DOHH2 (cell line): ENCODE measurements around the gene LILRA5.

ENCODE experiments used
- EZH2phosphoT487 ChIP-seq: fragments of 200-600 bp; sonication (generic); IDR thresholded peaks from 2 replicates; pipeline ENCODE4 v1.6.1; 2017; ENCODE audit warnings: borderline replicate concordance, mild to moderate bottlenecking, antibody characterized with exemption, low read length, moderate library complexity, mixed read lengths
- TF ChIP-seq, protein P1 (sequence below): fragments of 200-600 bp; sonication (generic); IDR thresholded peaks from one replicate; pipeline ENCODE4 v1.5.1; 2014; ENCODE audit warnings: antibody characterized with exemption, mild to moderate bottlenecking, low read depth, low read length; ENCODE audit not compliant: poor library complexity, severe bottlenecking

DNA sequence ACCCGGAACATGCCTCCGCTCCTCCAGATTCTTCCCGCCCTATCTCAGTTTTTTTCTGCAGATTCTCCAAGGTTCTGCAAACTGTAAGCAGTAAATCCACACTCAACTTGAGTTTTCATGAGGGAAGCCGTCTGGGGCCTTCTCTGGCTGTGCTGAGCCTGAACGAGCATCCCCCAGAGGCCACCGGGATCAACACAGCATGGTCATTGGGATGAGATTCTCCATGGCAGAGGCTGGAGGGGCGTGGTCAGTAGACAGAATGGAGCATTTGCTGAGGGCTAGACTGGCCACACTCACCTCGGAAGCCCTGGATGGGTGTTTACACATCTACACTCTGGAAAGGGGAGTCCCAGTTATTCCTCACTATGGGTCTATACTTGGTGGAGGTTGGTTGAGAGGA is 28.3 kb upstream of the LILRA5 start:
- TF ChIP-seq, protein P1, sequence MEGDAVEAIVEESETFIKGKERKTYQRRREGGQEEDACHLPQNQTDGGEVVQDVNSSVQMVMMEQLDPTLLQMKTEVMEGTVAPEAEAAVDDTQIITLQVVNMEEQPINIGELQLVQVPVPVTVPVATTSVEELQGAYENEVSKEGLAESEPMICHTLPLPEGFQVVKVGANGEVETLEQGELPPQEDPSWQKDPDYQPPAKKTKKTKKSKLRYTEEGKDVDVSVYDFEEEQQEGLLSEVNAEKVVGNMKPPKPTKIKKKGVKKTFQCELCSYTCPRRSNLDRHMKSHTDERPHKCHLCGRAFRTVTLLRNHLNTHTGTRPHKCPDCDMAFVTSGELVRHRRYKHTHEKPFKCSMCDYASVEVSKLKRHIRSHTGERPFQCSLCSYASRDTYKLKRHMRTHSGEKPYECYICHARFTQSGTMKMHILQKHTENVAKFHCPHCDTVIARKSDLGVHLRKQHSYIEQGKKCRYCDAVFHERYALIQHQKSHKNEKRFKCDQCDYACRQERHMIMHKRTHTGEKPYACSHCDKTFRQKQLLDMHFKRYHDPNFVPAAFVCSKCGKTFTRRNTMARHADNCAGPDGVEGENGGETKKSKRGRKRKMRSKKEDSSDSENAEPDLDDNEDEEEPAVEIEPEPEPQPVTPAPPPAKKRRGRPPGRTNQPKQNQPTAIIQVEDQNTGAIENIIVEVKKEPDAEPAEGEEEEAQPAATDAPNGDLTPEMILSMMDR = no peak
- TF ChIP-seq EZH2phosphoT487 = no peak
